Stimulated activated CD8-positive, alpha-beta memory T cell treated with anti-CD3 and anti-CD28 coated beads, Interleukin-15, amount 100 ng/mL, for 48 hours (primary cell): ENCODE results near the gene PAPPA.

ENCODE experiments used
- DNase-seq, 2 donors: peaks; one replicate each; pipeline ENCODE4 v3.0.0-alpha.2; 2020; ENCODE audit warnings: low read depth in 2 of 2

PAPPA gene

GRCh38 chr9:116182876-116183275, 29.3 kb downstream of the PAPPA start:
- DNase-seq, result no peak

GRCh38 chr9:116187570-116188170, 34.1 kb downstream of the PAPPA start:
- no peak for DNase-seq

- DNase-seq, result no peak
Observed at GRCh38 chr9:116189683-116190082, 36.1 kb downstream of the PAPPA start.

- no peak for DNase-seq
Observed at GRCh38 chr9:116190637-116191396, 37.2 kb downstream of the PAPPA start.

- no peak for DNase-seq
Observed at GRCh38 chr9:116191576-116192415, 38.2 kb downstream of the PAPPA start.

- no peak for DNase-seq
Observed at GRCh38 chr9:116193636-116194035, 40.0 kb downstream of the PAPPA start.

- no peak for DNase-seq
Observed at GRCh38 chr9:116196806-116197205, 43.2 kb downstream of the PAPPA start.

GRCh38 chr9:116198344-116198743, 44.8 kb downstream of the PAPPA start:
- no peak for DNase-seq

- DNase-seq, result no peak
Observed at GRCh38 chr9:116202219-116202912, 48.8 kb downstream of the PAPPA start.

- no peak for DNase-seq
Observed at GRCh38 chr9:116204252-116204882, 50.8 kb downstream of the PAPPA start.

- DNase-seq, result no peak
Observed at GRCh38 chr9:116207371-116208111, 54.0 kb downstream of the PAPPA start.

- DNase-seq, result no peak
Observed at GRCh38 chr9:116208417-116209232, 55.0 kb downstream of the PAPPA start.

- no peak for DNase-seq
Observed at GRCh38 chr9:116209414-116210116, 56.0 kb downstream of the PAPPA start.

- no peak for DNase-seq
Observed at GRCh38 chr9:116212986-116213692, 59.5 kb downstream of the PAPPA start.

GRCh38 chr9:116213693-116214047, 60.1 kb downstream of the PAPPA start:
- DNase-seq, result no peak

GRCh38 chr9:116218399-116218798, 64.8 kb downstream of the PAPPA start:
- DNase-seq, result no peak

- no peak for DNase-seq
Observed at GRCh38 chr9:116219686-116220085, 66.1 kb downstream of the PAPPA start.

- no peak for DNase-seq
Observed at GRCh38 chr9:116223926-116224325, 70.3 kb downstream of the PAPPA start.
